Stimulated activated CD4-positive, alpha-beta T cell treated with anti-CD3 and anti-CD28 coated beads, Interleukin-1b, Interleukin-23, amount 100 ng/mL, for 48 hours (primary cell): ENCODE measurements around the gene RAC3.

Source experiments
- DNase-seq: peaks from one replicate; pipeline ENCODE4 v3.0.0-alpha.2; 2020

Gene RAC3

GRCh38 chr17:82013341-82013740, 18.1 kb upstream of the RAC3 start:
- DNase-seq, result no peak

- no peak for DNase-seq
Observed at GRCh38 chr17:82013772-82014321, 17.6 kb upstream of the RAC3 start.

GRCh38 chr17:82014432-82014831, 17.0 kb upstream of the RAC3 start:
- DNase-seq, result no peak

- no peak for DNase-seq
Observed at GRCh38 chr17:82014971-82015310, 16.5 kb upstream of the RAC3 start.

GRCh38 chr17:82015311-82015971, 16.0 kb upstream of the RAC3 start:
- no peak for DNase-seq

- no peak for DNase-seq
Observed at GRCh38 chr17:82016061-82016874, 15.2 kb upstream of the RAC3 start.

GRCh38 chr17:82016875-82017459, 14.5 kb upstream of the RAC3 start:
- no peak for DNase-seq

- no peak for DNase-seq
Observed at GRCh38 chr17:82017612-82018151, 13.8 kb upstream of the RAC3 start.

GRCh38 chr17:82018152-82018988, 13.1 kb upstream of the RAC3 start:
- no peak for DNase-seq

- DNase-seq, result no peak
Observed at GRCh38 chr17:82018989-82019689, 12.3 kb upstream of the RAC3 start.

- DNase-seq, result peak; percentile 70
Observed at GRCh38 chr17:82019690-82020571, 11.5 kb upstream of the RAC3 start.

GRCh38 chr17:82020572-82021106, 10.8 kb upstream of the RAC3 start:
- DNase-seq, result no peak

- peak; percentile 49 for DNase-seq
Observed at GRCh38 chr17:82021107-82021899, 10.2 kb upstream of the RAC3 start.

GRCh38 chr17:82021900-82022309, 9.6 kb upstream of the RAC3 start:
- no peak for DNase-seq

GRCh38 chr17:82022310-82022980, 9.0 kb upstream of the RAC3 start, which contains the start of gene CENPX:
TSS of gene CENPX (minus strand) at chr17:82022878. CDS start at chr17:82022861, 17 bp downstream.
- DNase-seq, result no peak

GRCh38 chr17:82022981-82023446, 8.5 kb upstream of the RAC3 start, which contains the start of gene LRRC45:
TSS of gene LRRC45 (plus strand) at chr17:82023305. CDS start at chr17:82023644, 339 bp downstream.
- peak; percentile 100 for DNase-seq

GRCh38 chr17:82023447-82024241, 7.8 kb upstream of the RAC3 start:
- no peak for DNase-seq

- no peak for DNase-seq
Observed at GRCh38 chr17:82024859-82025258, 6.6 kb upstream of the RAC3 start.
